Activated CD4-positive, CD25-positive, alpha-beta regulatory T cell treated with anti-CD3 and anti-CD28 coated beads, Interleukin-2, amount 50 U/mL, for 72 hours (primary cell): Measurements from ENCODE around the gene TTC21A.
"Not testable (repeated sequence)": the region's sequence is repeated elsewhere in the genome, so short reads cannot be mapped to it uniquely, and the experiment has no call there.

Experiments
- DNase-seq: peaks from one replicate; pipeline ENCODE4 v3.0.0; 2021

The TTC21A gene

DNA sequence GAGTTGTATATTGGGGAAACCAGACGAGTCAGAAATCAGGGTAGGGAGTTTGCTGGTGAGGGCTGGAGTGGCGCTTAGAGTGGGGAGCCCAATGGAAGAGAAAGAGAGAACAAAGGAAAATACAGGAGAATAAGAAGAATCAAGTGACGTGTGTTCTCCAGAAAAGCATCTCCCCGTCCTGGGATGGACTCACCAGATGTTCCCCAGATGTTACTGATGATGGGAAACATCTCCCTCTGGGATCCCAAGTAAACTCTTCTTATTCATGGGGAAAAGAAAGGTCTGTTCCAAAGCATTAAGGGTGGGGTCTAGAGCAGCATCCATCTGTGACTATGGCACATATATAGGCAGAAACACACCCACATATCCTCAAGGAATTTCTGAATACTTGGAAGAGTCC lies 48.9 kb downstream of the TTC21A start:
- DNase-seq: peak; percentile 17

DNA sequence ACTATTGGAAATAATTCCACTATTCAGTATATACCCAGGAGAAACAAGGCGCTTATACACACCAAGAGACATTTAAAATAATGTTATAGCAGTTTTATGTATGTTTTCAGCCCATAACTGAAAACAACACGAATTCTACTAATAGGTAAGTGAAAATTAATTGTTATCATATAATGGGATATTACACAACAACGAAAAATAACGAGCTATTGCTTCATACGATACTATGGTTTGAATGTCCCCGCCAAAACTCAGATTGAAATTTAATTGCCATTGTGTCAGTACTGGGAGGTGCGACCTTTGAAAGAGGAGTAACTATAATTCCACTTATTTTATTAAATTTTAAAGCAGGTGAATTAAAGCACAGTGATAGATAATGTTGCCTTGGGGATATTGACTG lies 49.9 kb downstream of the TTC21A start:
- DNase-seq: no peak

DNA sequence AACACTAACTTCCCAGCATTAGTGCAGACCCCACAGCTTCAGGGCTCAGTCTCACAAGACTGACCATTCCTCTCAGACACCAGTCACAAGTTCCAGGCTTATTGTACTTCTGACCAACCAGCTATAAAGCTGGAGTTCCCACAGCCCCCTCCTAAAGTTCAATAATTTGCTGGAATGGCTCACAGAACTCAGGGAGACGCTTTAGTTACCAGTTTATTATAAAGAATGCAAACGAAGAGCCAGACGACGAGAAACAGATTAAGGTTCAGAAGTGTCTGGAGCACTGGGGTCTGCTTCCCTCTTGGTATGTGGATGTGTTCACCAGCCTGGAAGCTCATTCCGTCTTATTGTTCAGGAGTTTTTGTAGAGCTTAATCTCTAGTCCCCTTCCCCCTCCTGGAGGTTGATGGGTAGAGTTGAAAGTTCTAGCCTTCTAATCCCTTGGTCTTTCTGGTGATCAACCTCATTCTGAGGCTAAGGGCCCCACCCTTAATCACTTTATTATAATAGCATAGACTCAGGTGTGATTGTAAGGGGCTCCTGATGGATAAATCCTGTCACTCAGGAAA lies 50.8 kb downstream of the TTC21A start:
- DNase-seq: no peak

DNA sequence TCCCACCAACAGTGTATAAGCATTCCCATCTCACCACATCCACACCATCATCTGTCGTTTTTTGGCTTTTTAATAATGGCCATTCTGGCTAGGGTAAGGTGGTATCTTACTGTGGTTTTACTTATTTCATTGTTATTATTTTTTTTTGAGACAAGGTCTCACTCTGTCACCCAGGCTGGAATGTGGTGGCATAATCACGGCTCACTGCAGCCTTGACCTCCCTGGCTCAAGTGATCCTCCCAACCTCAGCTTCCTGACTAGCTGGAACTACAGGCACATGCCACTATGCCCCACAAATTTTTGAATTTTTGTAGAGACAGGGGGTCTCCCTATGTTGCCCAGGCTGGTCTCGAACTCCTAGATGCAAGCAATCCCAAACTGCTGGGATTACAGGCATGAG lies 56.9 kb downstream of the TTC21A start:
- no peak for DNase-seq

DNA sequence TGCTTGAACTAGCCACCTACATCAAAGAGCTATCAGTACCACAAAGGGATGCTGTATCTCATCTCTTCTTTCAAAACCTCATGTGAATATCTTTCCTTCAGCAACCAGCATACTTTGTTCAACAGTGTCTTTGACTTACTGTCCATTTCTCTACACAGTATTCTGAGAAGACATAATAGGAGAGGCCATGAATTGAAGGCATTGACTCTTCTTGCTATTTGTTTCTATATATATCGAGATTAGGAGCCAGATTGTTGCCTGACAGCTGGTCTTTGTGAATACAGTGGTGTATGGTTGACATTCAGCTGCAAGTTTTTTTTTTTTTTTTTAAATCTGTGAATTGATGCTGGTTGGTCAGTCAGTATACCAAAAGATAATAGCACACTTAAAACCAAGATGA lies 58.0 kb downstream of the TTC21A start:
- DNase-seq: no peak

DNA sequence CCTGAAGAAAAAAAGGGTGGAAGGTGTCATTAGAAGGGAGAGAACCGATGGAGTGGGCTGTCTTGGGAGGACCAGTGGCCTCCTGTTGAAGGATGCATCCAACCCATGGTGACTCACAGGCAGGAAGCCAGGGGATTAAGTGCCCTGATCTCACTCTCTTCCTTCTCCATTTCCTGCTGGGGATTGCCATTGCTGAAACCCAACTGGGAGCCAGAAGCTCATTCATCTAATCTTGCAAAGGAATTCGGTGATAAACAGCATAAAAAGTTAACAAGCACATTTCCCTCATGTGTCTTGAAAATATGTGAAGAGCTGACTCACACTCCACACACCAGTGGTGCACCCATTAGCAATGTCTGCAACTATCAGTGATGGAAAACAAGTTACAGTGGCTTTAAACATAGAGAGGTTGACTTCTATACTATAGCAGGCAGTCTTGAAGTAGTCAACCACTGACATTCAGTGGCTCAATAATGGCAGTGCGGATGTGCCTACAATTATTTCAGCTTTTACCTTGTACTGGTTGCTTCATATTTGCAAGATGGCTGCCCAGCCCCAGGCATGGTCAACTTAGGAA lies 58.7 kb downstream of the TTC21A start:
- no peak for DNase-seq

DNA sequence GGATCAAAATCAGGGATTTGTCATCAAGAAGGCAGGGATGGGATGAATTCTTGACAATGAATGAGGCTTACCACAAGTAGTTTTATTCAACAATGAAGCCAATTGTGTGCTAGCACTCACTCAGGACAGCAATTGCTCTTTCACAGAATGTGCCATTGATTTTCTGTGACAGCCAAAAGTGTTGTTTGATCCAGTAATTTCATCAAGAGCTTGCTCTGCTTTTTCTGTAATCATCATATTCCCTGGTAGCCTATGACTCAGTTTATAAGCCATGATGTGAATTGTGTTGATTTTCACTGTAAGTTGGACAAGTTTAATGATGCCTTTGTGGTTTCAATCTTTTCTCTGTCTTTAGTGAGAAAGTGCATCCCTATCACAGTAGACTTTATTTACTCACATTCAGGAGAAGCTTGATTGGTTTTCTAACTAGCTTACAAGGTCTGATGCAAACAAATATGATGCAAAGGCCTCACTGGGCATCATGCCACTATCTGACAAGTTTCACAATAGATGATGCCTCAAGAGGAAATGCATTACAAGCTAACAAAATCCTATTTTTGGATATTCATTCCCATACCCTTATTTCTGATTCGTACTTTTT lies 59.6 kb downstream of the TTC21A start:
- DNase-seq: no peak

DNA sequence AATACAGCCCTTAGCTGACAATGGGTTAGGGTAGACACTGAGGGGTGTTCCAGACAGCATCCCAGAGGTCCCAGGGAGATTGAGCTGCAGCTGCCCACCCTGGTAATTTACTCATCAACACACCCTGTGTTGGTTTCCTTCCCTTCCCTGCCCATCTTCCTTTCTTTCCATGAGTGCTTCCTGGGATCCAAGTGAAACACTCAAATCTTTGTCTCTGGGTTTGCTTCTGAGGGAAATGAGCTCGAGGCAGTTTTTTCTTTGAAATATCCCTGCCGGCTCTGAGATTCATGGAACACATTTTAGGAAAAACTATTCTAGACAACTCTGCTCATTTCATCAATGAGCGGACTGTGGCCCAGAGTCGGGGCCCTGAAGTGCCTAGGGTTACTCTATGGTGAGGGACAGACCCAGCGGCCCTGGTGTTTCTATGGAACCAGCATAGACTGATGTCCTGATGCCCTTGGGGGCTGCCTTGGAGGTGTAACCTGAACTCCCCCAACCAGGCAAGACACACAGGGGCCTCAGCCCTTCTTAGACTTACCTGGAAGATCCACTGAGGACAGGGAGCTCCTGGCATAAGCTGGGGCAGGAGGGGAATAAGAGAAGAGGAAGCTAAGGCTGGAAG lies 60.8 kb downstream of the TTC21A start:
- no peak for DNase-seq

DNA sequence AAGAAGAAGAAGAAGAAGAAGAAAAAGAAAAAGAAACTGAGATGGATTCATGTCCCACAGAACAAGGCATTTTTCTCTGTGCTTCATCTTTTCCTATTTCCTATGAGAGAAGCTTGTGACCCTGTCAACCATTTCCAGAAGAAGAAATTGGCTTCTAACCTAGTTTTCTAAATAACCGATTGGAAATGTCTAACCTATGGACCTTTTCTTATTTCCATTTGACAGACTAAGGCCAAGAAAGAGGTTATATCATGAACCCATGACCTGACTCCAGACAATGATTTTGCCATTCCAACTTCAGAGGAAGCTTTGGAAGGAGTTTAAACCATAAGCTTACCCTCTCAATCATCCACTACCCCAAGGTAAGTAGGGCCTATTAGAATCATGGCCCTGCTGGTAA lies 62.2 kb downstream of the TTC21A start:
- DNase-seq: no peak

DNA sequence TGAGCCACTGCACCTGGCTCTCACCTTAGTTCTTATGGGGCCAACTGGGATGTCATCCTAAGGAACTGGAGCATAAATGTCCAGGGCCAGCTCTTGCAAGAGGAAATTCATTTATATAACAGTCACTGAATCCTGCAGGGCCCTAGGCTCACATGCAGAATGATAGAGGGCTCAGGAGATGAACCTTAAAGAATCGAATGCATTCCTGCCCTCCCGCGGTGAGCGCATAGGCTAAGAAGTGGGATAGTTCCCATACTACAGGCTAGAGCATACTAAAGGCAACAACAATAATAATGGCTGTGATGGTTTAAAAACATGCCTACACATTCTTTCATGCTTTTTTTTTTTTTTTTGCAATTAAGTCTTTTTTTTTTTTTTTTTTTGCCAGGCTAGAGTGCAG lies 63.0 kb downstream of the TTC21A start:
- no peak for DNase-seq

DNA sequence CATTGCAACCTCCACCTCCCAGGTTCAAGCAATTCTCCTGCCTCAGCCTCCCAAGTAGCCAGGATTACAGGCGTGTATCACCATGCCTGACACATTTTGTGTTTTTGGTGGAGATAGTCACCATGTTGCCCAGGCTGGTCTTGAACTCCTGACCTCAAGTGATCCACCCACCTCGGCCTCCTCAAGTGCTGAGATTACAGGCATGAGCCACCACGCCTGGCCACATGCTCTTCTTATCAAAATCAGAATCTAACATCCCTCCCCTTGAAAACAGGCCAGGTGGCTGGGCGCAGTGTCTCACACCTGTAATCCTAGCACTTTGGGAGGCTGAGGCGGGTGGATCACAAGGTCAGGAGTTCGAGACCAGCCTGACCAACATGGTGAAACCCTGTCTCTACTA lies 63.4 kb downstream of the TTC21A start:
- DNase-seq: not testable (repeated sequence)

DNA sequence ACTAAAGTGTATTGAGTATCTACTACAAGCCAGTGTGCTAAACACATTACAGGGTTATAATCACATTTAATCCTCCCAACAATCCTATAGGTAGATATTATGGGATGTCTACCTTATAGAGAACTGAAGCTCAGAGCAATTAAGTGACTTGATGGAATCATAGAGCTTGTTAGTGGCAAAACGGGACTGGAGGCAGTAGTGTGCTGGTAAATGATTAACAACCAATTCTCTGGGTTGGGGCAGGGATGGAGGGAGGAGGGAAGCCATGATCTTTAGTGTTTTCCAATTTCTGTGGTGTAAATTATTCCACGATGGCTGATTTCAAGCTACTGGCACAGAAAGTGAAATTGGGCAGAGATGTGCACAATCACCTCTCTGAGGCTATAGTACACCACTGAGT lies 64.4 kb downstream of the TTC21A start:
- DNase-seq: no peak

DNA sequence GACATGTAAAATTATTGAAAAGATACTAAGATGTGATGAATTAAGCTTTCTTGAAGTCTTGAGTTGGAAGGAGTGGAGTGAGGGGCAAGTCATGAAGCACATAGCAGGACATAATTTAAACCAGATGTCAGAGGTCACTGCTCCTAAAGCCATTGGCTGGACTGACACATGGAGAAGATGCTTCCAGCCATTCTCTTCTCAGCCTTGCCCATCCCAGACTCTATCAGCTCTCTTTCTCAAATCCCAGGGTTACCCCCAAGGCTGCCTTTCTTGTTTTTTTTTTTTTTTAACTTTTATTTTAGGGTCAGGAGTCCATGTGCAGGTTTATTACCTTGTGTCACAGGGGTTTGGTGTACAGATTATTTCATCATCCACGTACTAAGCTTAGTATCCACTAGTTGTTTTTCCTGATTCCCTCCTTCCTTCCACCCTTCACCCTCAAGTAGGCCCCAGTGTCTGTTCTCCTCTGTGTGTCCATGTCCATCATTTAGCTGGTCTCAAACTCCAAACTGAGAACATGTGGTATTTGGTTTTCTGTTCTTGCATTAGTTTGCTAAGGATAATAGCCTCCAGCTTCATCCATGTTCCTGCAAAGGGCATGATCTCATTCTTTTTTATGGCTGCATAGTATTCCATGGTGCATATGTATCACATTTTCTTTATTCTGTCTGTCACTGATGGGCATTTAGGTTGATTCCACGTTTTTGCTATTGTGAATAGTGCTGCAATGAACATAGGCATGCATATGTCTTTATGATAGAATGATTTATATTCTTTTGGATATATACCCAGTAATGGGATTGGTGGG lies 66.0 kb downstream of the TTC21A start:
- DNase-seq: no peak

DNA sequence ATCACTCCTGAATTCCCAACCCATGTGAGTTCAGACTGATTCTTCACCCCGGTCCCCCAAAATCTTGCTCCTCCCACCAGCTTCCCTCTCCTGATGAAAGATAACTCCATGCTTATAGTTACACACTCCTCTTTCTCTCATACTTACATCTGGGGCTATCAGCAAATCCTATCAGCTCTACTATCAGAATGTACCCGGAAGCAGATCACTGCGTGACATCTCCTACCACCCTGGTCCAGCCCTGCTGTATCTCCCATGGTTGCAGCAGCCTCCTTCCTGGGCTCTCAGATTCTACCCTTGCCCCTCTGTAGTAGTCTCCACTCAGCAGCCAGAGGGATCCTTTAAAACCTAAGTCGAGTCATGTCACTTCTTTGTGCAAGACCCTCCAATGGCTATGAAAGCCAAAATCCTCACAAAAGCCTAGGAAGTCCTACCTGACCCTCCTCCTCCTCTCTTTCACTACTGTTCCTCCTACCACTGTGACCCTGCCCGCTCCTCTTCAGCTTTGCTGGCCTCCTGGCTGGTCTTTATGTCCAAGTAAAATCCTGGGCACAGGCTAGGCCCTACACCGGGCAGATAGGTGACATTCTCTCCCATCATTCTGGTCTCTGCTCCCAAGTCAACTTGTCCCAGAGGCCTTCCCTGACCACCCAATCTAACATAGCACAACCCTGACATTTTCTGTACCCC lies 68.7 kb downstream of the TTC21A start:
- DNase-seq: no peak

DNA sequence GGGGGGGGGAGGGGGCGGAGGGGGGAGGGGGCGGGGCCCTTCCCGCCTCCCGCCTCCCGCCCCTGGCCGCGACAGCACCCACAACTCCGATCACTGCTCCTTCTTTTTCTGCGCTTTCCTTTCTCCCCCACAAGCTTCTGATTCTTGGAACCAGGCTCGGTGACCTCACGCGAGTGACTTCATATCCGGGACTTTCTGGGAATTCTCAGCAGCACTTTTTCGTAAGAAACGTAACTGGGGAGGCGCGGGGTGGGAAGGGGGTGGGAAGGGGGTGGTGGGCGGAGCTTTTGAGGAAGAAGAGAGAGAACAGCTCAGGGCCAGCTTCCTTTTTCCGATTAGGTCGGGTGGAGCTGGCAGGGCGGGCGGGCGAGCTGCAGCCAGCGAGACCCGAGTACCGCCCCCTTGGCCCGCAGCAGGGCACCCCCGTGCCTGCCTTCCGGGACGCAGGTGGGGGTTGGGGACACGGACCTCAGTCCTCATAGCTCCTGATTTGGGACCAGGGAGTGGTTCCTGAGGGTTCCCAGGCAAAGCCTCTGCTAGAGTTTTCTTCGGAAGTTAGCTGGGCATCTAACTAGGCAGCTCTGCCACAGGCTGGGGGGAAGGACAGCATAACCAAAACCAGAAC lies 70.3 kb downstream of the TTC21A start:
- DNase-seq: peak; percentile 53

DNA sequence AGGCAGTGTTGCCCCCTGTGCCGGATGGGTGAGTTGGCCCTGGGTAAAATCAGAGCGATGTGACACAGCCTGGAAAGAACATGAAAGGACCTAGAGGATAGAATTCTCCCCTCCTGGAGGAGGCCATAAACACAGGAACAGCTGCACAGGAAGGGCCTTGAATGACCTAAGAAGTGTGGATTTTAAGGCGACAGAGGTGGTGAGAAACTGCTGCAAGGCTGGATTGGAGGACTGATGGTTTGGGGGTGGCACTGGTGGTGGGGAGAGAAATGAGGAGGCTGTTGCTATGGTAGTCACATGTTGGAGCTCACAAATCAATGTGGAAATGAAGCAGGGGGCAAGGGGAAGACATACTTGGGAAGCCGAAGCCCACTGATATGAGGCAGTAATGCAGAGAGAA lies 71.1 kb downstream of the TTC21A start:
- no peak for DNase-seq

DNA sequence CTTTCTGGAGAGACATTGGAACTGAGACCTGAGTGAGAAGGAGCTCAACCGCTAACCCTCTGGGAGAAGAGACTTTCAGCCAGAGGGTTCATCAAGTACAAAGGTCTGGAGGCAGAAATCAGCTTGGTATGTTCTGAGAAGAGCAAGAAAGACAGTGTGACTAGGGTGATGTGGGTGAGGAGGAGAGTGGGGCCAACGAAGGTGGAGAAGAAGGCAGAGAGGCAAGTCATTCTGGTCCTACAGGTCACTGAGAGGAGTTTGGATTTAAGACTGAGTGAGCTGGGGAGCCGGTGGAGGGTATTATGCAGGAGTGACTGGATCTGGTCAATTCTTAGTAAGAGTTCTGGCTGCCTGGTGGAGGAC lies 72.7 kb downstream of the TTC21A start:
- DNase-seq: no peak

DNA sequence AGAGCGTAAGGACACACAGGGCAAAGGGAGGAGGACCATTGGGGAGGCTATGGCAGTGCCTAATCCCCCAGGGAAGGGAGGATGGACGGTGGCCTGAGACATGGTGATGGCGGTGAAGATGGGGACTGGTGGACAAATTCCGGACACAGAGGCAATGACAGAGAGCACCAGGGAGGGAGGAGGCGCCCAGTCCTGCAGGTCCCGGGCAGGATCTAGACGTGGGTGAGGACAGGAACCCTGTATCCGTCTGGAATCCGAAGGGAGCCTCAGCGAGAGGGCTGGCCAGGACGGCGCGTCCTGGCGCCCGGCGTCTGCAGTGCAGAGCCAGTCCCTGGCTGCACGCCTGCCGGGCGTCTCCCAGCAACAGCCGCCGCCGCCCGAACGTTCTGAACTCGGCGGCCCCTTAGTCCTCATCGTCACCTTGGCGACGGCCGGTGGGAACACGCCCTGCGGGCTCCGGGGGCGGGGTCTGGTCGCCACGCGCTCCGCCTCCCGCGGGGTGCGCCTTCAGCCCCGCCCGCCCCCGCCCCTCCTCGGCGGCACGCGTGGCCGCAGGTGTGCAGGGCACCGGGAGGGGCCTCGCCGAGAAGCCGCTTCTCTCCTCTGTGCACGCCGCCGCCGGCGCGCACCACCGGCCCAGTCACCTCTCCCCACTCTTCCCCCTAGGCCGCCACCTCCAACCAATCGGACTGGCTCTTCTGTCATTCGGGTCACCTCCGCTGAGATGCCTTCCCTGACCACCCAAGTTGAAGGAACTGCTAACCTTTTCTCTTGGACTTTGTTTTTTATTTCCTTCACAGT lies 73.3 kb downstream of the TTC21A start:
- DNase-seq: peak; percentile 84

DNA sequence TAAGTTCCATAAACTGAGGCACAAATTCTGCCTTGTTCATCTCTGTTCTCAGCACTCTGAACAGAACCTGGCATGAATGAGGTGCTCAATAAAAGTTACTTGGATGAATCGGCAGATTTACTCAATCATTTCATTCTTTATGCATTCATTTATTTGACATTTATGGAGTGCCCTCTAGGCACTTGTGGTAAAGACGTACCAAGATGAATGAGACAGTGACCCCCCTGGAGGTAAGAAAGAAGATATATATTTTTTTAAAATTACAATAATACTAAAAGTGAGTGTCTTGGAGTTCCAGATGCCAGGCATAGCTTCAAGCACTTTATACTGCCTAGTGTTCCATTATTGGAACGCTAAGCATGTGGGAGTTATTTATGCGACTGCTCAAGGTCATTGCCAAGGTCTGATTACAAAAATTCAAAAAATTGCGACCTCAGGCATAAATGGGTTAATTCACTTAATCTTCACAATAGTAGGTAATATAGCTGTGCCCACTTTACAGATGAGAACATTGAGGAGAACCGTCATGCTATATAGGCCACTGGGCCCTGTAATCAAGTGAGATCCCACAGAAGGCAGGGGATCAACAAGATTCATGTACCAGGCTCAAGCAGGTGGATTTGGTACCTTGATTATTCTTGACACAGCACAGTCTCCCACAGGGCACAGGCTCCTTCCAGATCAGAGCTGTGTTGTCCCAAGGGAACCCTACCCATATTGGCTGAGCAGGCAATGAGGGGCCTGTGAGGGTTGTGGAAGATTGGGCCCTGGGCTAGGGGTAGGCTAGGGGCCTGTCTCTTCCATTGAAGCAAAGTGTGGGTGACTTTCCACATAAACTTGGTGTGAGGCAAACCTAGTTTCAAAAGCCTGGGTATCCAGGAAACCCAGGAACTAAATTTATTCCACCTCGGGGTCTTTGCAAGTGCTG lies 74.2 kb downstream of the TTC21A start:
- DNase-seq: no peak

DNA sequence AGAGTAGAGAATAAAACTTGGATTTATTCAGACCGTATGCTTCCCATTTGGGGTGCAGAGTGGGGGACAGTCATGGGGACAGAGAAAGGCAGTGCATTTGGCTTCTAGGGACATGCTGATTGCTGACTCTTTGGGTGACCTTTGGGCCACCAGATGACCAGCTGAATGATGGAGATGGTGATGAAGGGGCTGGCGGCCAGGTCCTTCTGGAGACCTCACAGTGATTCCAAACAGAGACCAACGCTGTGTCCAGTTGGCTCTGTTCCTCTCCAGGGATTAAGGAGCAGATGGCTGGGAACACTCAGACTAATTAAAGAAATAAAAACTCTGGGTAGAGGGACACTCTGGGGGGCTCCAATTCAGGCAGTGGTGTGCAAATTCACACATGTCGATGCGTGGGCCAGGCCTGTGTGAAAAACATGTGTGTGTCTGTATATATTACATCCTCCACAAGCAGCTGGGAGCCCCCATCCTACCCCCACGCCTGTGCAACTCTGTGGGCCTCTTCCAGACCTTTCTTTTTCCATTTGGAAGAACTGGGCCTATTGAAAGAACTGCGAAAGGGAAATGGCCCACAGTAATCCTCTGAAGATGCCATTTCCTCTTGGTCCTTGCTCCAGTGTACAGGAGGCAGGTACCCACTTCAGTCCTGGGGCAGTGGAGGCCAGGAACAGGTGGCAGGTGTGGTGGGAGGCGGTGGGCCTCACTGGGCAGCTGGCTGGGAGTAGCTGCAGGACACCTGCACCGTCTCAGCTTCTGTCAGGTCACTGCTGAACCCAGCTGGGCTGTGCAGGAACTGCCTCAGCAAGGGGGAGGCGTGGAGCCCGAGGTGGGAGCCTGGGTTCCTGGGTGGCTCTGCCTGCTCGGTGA lies 76.0 kb downstream of the TTC21A start:
- DNase-seq: no peak
